SK-N-MC (cell line): Measurements from ENCODE around the gene CABP2.

Experiments used
- EZH2 ChIP-seq: fragments of 200-600 bp; sonication (generic); IDR thresholded peaks from one replicate; pipeline ENCODE4 v1.6.1; 2017; ENCODE audit warnings: antibody characterized with exemption
- POLR2AphosphoS5 ChIP-seq: IDR thresholded peaks from 2 replicates; pipeline ENCODE4 v1.6.1; 2012; ENCODE audit warnings: mild to moderate bottlenecking, low read depth, low read length, borderline replicate concordance

DNA sequence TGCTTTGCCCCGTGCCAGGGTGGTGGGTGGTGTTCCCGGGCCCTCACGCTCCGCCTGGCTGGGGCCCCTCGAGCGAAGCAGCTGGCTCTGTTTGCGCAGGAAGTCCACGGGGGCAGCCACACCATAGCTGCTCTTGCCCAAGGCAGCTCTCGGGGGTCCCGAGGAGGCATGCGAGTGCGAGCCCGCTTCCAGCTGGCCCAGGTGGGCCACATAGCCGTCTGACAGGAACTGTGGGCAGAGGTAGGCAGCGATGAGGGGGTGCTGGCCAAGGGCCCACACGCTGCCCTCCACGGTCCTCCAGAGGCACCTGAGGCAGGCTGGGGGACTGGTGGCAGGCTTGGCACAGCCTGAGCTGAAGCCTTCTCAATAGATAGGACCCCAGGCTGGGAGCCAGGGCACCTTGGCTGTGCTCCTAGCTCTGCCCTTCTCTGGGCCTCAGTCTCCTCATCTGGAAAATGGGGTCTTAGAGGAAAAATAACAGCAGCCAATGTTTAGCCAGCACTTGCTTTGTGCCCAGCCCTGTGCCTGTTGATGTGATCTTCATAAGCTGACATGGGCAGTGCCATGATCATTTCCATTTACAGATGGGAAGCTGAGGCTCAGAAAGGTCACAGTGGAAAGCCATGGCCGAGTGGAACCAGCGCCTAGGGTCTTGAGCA lies 31.0 kb downstream of the CABP2 start:
- TF ChIP-seq EZH2 (no peak), POLR2AphosphoS5 (no peak)
